B cell (primary cell): Measurements from ENCODE around the gene BHLHE23.

ENCODE experiments used
- EZH2 ChIP-seq: IDR thresholded peaks from 2 replicates; pipeline ENCODE4 v1.6.1; 2012; ENCODE audit warnings: borderline replicate concordance, low read depth, mild to moderate bottlenecking, moderate library complexity, low read length; ENCODE audit not compliant: insufficient read depth, poor library complexity, severe bottlenecking
- TF ChIP-seq, protein P1 (sequence below): fragments of 200-600 bp; IDR thresholded peaks from one replicate; pipeline ENCODE4 v1.8.0; 2022; ENCODE audit warnings: antibody characterized with exemption, mild to moderate bottlenecking

DNA sequence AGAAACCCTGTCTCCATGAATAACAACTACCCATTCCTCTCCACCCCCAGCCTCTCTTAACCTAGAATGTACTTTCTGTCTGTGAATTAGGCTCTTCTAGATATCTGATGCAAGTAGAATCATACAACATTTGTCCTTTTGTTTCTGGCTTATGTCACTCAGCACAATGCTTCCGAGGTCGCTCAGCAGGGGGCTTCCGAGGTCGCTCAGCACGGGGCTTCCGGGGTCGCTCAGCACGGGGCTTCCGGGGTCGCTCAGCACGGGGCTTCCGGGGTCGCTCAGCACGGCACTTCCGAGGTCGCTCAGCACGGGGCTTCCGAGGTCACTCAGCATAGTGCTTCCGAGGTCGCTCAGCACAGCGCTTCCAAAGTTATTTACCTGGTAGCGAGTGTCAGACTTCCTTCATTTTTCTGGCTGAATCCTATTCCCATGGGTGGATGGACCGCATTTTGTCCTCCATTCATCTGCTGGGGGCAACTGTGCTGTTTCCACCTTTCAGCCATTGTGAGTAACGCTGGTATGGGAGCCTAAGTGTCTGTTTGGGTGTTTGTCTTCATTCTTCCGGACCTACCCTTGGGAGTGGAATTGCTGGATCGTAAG, 31.0 kb upstream of the BHLHE23 start:
- TF ChIP-seq, protein P1, sequence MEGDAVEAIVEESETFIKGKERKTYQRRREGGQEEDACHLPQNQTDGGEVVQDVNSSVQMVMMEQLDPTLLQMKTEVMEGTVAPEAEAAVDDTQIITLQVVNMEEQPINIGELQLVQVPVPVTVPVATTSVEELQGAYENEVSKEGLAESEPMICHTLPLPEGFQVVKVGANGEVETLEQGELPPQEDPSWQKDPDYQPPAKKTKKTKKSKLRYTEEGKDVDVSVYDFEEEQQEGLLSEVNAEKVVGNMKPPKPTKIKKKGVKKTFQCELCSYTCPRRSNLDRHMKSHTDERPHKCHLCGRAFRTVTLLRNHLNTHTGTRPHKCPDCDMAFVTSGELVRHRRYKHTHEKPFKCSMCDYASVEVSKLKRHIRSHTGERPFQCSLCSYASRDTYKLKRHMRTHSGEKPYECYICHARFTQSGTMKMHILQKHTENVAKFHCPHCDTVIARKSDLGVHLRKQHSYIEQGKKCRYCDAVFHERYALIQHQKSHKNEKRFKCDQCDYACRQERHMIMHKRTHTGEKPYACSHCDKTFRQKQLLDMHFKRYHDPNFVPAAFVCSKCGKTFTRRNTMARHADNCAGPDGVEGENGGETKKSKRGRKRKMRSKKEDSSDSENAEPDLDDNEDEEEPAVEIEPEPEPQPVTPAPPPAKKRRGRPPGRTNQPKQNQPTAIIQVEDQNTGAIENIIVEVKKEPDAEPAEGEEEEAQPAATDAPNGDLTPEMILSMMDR: no peak
- TF ChIP-seq EZH2: no peak
